ENCODE results near the gene CPLX4. TPM values are rescaled to one million over a fixed set of nuclear protein-coding genes. Genes with fewer than 3 reads are reported as not detected.
"Not testable (repeated sequence)": the region's sequence is repeated elsewhere in the genome, so short reads cannot be mapped to it uniquely, and the experiment has no call there.

CPLX4 gene
- polyA plus RNA-seq, 4 donors, result not detected

DNA sequence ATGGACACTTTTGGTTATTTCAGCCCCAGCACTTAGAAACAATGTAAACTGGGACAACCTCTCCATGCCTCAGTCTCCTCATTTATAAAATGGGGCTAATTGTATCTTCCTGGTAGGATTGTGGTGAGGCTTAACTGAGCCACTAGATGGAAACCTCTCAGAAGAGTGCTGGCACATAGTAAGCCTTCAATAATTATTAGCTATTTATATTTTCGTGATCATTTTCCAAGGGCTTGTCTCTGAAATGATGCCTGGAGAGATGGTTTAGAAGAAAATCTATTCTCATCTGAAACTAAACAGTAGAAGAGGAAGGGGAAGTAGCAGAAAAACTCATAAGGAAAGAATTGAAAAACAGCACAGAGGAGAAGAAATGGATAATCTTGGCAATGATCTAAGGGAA, 52.0 kb downstream of the CPLX4 start:
- no peak overlapping the region for H3K4me3 ChIP-seq (ENCODE audit: low read depth in 1 of 3, low read length in 3 of 3)
- FAIRE-seq (no peak), DNase-seq (no peak)
- no peaks in the 10 kb centered on the region for H3K36me3 ChIP-seq (ENCODE audit: control insufficient read depth in 3 of 3, insufficient read depth in 2 of 3, low read depth in 1 of 3, low read length in 3 of 3)
- no peaks in the 10 kb centered on the region for H3K9me3 ChIP-seq (ENCODE audit: control insufficient read depth in 2 of 2, insufficient read depth in 1 of 2, low read depth in 1 of 2, low read length in 1 of 2)
- 8 to 24% (median 18%) methylated on average over 1 of the region's 1 CpG for WGBS, 3 donors
- H3K4me1 ChIP-seq (ENCODE audit: control insufficient read depth in 3 of 3, insufficient read depth in 2 of 3, low read depth in 1 of 3, low read length in 2 of 3), result peaks cover 0 to 4% (median 0%) of the 10 kb centered on the region in 3 donors
- H3K27ac ChIP-seq (ENCODE audit: low read depth in 1 of 3, low read length in 2 of 3), result no peak overlapping the region
- peaks cover 15 to 87% (median 59%) of the 10 kb centered on the region in 3 donors for H3K27me3 ChIP-seq (ENCODE audit: control insufficient read depth in 3 of 3, insufficient read depth in 3 of 3, low read length in 3 of 3)

DNA sequence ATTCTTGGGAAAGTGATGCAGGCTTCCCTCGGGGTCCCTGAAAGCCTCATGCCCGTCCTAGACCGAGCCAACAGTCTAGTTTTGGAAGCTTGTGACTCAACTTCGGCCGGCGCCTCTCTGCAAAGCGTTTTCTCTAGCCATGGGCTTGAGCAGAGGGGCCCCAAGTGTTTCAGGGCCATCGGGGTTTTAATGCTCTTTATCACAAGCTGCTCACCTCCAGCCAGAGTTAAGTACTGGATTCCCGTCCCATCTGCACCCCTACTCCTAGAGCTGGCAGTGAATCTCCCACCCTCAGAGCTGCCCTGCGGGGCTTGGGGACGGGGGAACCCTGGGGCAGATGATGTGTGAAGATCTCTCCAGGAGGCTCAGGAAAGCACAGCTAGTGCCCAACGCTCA, 52.5 kb downstream of the CPLX4 start:
- FAIRE-seq (no peak), DNase-seq (no peak)
- no peak overlapping the region for H3K4me3 ChIP-seq (ENCODE audit: low read depth in 1 of 3, low read length in 3 of 3)
- 9 to 27% (median 15%) methylated on average over 12 of the region's 12 CpGs for WGBS, 3 donors
- peaks cover 15 to 82% (median 58%) of the 10 kb centered on the region in 3 donors for H3K27me3 ChIP-seq (ENCODE audit: control insufficient read depth in 3 of 3, insufficient read depth in 3 of 3, low read length in 3 of 3)
- no peak overlapping the region for H3K27ac ChIP-seq (ENCODE audit: low read depth in 1 of 3, low read length in 2 of 3)
- peaks cover 0 to 4% (median 0%) of the 10 kb centered on the region in 3 donors for H3K4me1 ChIP-seq (ENCODE audit: control insufficient read depth in 3 of 3, insufficient read depth in 2 of 3, low read depth in 1 of 3, low read length in 2 of 3)
- no peaks in the 10 kb centered on the region for H3K36me3 ChIP-seq (ENCODE audit: control insufficient read depth in 3 of 3, insufficient read depth in 2 of 3, low read depth in 1 of 3, low read length in 3 of 3)
- no peaks in the 10 kb centered on the region for H3K9me3 ChIP-seq (ENCODE audit: control insufficient read depth in 2 of 2, insufficient read depth in 1 of 2, low read depth in 1 of 2, low read length in 1 of 2)

DNA sequence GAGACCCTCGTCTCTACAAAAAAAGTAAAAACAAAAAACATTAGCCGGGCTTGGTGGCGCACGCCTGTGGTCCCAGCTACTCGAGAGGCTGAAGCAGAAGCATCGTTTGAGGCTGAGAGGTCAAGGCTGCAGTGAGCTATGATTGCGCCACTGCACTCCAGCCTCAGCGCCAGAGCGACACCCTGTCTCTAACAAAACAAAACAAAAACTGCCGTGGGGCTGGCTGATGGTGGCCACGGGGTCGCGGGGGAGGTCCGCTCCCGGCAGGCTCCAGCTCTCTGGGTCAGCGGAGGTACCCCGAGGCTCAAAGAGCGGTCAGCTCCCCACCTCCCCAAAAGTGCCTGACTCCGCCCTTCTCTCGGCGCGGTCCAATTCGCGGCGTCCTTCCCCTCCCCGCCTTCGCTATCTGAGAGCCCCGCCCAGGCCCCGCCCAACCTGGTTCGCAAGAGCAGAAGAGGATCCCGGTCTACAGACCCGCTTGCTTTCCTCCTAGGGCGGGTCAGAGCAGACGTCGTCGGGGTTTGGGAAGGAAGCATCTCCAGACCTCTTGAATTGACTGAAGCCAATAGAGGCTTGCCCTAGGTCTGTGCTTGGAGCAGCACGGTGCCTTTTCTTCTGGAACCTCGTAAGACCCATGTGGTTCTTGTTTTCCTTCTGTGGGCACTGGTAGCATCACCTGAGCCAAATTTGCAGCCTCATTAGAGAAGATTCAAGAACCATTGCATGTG, 53.0 kb downstream of the CPLX4 start:
- 4 to 11% (median 10%) methylated on average over 38 of the region's 38 CpGs for WGBS, 3 donors
- peaks cover 15 to 77% (median 54%) of the 10 kb centered on the region in 3 donors for H3K27me3 ChIP-seq (ENCODE audit: control insufficient read depth in 3 of 3, insufficient read depth in 3 of 3, low read length in 3 of 3)
- no peaks in the 10 kb centered on the region for H3K36me3 ChIP-seq (ENCODE audit: control insufficient read depth in 3 of 3, insufficient read depth in 2 of 3, low read depth in 1 of 3, low read length in 3 of 3)
- FAIRE-seq (no peak), DNase-seq (no peak)
- peaks cover 0 to 4% (median 0%) of the 10 kb centered on the region in 3 donors for H3K4me1 ChIP-seq (ENCODE audit: control insufficient read depth in 3 of 3, insufficient read depth in 2 of 3, low read depth in 1 of 3, low read length in 2 of 3)
- no peaks in the 10 kb centered on the region for H3K9me3 ChIP-seq (ENCODE audit: control insufficient read depth in 2 of 2, insufficient read depth in 1 of 2, low read depth in 1 of 2, low read length in 1 of 2)
- no peak overlapping the region for H3K27ac ChIP-seq (ENCODE audit: low read depth in 1 of 3, low read length in 2 of 3)
- H3K4me3 ChIP-seq (ENCODE audit: low read depth in 1 of 3, low read length in 3 of 3), result peak overlapping the region in 1 of 3 donors; percentile 2

- no peak for DNase-seq
- H3K27ac ChIP-seq (ENCODE audit: low read depth in 1 of 3, low read length in 2 of 3), result no peak overlapping the region
- 9 to 18% (median 14%) methylated on average over 40 to 41 of the region's 41 CpGs for WGBS, 3 donors
- H3K4me3 ChIP-seq (ENCODE audit: low read depth in 1 of 3, low read length in 3 of 3), result no peak overlapping the region
- peaks cover 0 to 4% (median 0%) of the 10 kb centered on the region in 3 donors for H3K4me1 ChIP-seq (ENCODE audit: control insufficient read depth in 3 of 3, insufficient read depth in 2 of 3, low read depth in 1 of 3, low read length in 2 of 3)
- H3K36me3 ChIP-seq (ENCODE audit: control insufficient read depth in 3 of 3, insufficient read depth in 2 of 3, low read depth in 1 of 3, low read length in 3 of 3), result no peaks in the 10 kb centered on the region
- H3K9me3 ChIP-seq (ENCODE audit: control insufficient read depth in 2 of 2, insufficient read depth in 1 of 2, low read depth in 1 of 2, low read length in 1 of 2), result no peaks in the 10 kb centered on the region
- peaks cover 15 to 70% (median 53%) of the 10 kb centered on the region in 3 donors for H3K27me3 ChIP-seq (ENCODE audit: control insufficient read depth in 3 of 3, insufficient read depth in 3 of 3, low read length in 3 of 3)
- FAIRE-seq, result no peak
Measured at GRCh38 chr18:59264651-59265245, 53.7 kb downstream of the CPLX4 start.

DNA sequence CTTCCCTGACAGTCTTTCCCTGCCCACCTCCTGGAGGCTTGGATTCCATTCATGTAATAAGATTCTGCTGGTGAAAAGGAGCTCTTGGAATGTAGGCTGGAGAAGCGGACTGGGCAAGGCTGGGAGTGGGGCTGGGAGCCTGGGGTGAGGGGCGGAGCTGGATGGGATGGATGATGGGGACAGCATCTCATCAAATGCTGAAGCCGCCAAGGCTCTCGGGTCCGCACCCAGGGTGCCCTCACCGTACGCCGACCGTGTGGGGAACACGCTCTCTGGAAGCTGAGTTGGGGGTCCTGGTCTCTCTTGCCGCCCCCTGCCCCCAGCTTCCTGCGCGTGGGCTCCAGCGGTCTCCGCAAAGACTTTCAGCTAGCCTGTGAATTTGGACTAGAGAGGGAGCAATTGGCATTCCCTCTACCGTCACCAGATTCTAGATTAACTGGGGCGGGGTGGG, 54.3 kb downstream of the CPLX4 start:
- H3K4me1 ChIP-seq (ENCODE audit: control insufficient read depth in 3 of 3, insufficient read depth in 2 of 3, low read depth in 1 of 3, low read length in 2 of 3), result no peaks in the 10 kb centered on the region
- no peaks in the 10 kb centered on the region for H3K9me3 ChIP-seq (ENCODE audit: control insufficient read depth in 2 of 2, insufficient read depth in 1 of 2, low read depth in 1 of 2, low read length in 1 of 2)
- no peak overlapping the region for H3K4me3 ChIP-seq (ENCODE audit: low read depth in 1 of 3, low read length in 3 of 3)
- H3K27ac ChIP-seq (ENCODE audit: low read depth in 1 of 3, low read length in 2 of 3), result no peak overlapping the region
- WGBS, 3 donors, result 6 to 14% (median 14%) methylated on average over 11 to 17 of the region's 17 CpGs
- no peaks in the 10 kb centered on the region for H3K36me3 ChIP-seq (ENCODE audit: control insufficient read depth in 3 of 3, insufficient read depth in 2 of 3, low read depth in 1 of 3, low read length in 3 of 3)
- H3K27me3 ChIP-seq (ENCODE audit: control insufficient read depth in 3 of 3, insufficient read depth in 3 of 3, low read length in 3 of 3), result peaks cover 11 to 64% (median 47%) of the 10 kb centered on the region in 3 donors
- FAIRE-seq (no peak), DNase-seq (no peak)

DNA sequence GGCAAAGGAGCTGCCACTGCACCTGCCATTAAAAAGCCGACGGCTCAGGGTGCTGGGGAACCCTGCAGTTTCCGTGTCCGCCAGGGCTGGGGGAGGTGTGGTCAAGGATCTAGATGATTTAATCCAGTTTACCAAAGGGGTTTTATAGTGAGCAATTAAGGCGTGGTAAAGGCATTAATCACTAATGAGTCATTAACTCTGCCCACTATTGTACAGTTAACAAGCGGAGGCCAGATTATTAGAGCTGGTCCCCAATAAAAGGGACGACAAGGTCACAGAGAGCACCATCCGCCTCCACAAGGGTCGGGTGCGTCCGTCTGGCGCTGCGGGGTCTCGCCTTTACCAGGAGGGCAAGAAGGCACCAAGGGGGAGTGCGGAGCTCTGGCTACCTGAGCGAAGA, 54.8 kb downstream of the CPLX4 start:
- FAIRE-seq (no peak), DNase-seq (peak in 1 of 2 donors; percentile 76)
- H3K27ac ChIP-seq (ENCODE audit: low read depth in 1 of 3, low read length in 2 of 3), result no peak overlapping the region
- H3K27me3 ChIP-seq (ENCODE audit: control insufficient read depth in 3 of 3, insufficient read depth in 3 of 3, low read length in 3 of 3), result peaks cover 6 to 62% (median 44%) of the 10 kb centered on the region in 3 donors
- no peak overlapping the region for H3K4me3 ChIP-seq (ENCODE audit: low read depth in 1 of 3, low read length in 3 of 3)
- H3K4me1 ChIP-seq (ENCODE audit: control insufficient read depth in 3 of 3, insufficient read depth in 2 of 3, low read depth in 1 of 3, low read length in 2 of 3), result no peaks in the 10 kb centered on the region
- H3K36me3 ChIP-seq (ENCODE audit: control insufficient read depth in 3 of 3, insufficient read depth in 2 of 3, low read depth in 1 of 3, low read length in 3 of 3), result no peaks in the 10 kb centered on the region
- 3 to 9% (median 8%) methylated on average over 16 of the region's 16 CpGs for WGBS, 3 donors
- no peaks in the 10 kb centered on the region for H3K9me3 ChIP-seq (ENCODE audit: control insufficient read depth in 2 of 2, insufficient read depth in 1 of 2, low read depth in 1 of 2, low read length in 1 of 2)

- not testable (repeated sequence) for H3K27ac ChIP-seq (ENCODE audit: low read depth in 1 of 3, low read length in 2 of 3); H3K9me3 ChIP-seq (ENCODE audit: control insufficient read depth in 2 of 2, insufficient read depth in 1 of 2, low read depth in 1 of 2, low read length in 1 of 2); H3K4me1 ChIP-seq (ENCODE audit: control insufficient read depth in 3 of 3, insufficient read depth in 2 of 3, low read depth in 1 of 3, low read length in 2 of 3); H3K4me3 ChIP-seq (ENCODE audit: low read depth in 1 of 3, low read length in 3 of 3); FAIRE-seq; H3K36me3 ChIP-seq (ENCODE audit: control insufficient read depth in 3 of 3, insufficient read depth in 2 of 3, low read depth in 1 of 3, low read length in 3 of 3); DNase-seq
- 74 to 86% (median 86%) methylated on average over 2 of the region's 2 CpGs for WGBS, 3 donors
- peaks cover 0 to 47% (median 32%) of the 10 kb centered on the region in 3 donors for H3K27me3 ChIP-seq (ENCODE audit: control insufficient read depth in 3 of 3, insufficient read depth in 3 of 3, low read length in 3 of 3)
Measured at GRCh38 chr18:59262243-59262642, 56.2 kb downstream of the CPLX4 start.

- not testable (repeated sequence) for FAIRE-seq; H3K27ac ChIP-seq (ENCODE audit: low read depth in 1 of 3, low read length in 2 of 3); H3K4me3 ChIP-seq (ENCODE audit: low read depth in 1 of 3, low read length in 3 of 3); H3K9me3 ChIP-seq (ENCODE audit: control insufficient read depth in 2 of 2, insufficient read depth in 1 of 2, low read depth in 1 of 2, low read length in 1 of 2); H3K4me1 ChIP-seq (ENCODE audit: control insufficient read depth in 3 of 3, insufficient read depth in 2 of 3, low read depth in 1 of 3, low read length in 2 of 3); DNase-seq; H3K36me3 ChIP-seq (ENCODE audit: control insufficient read depth in 3 of 3, insufficient read depth in 2 of 3, low read depth in 1 of 3, low read length in 3 of 3)
- H3K27me3 ChIP-seq (ENCODE audit: control insufficient read depth in 3 of 3, insufficient read depth in 3 of 3, low read length in 3 of 3), result peaks cover 0 to 43% (median 28%) of the 10 kb centered on the region in 3 donors
- WGBS, 3 donors, result 56 to 80% (median 76%) methylated on average over 2 to 3 of the region's 3 CpGs
Measured at GRCh38 chr18:59261842-59262241, 56.6 kb downstream of the CPLX4 start.

Measured in small intestine (tissue), 7 donors.